Neural cell (in vitro differentiated cells): Measurements from ENCODE around the gene OBSL1.
A peak's percentile ranks its signal among the peaks of the same experiment; 100 is the strongest.

Experiments
- EP300 ChIP-seq: fragments of 450-650 bp; conservative IDR thresholded peaks from 2 replicates; pipeline ENCODE4 v1.6.1; 2014; ENCODE audit warnings: antibody characterized with exemption, mild to moderate bottlenecking, moderate library complexity; ENCODE audit not compliant: poor library complexity, severe bottlenecking
- EZH2 ChIP-seq: fragments of 200-600, 300-800 bp; shearing (Covaris generic), sonication (generic); IDR thresholded peaks from 2 replicates; pipeline ENCODE4 v1.6.1; 2014; ENCODE audit warnings: antibody characterized with exemption, low read length, borderline replicate concordance, mild to moderate bottlenecking; ENCODE audit not compliant: insufficient read depth, poor library complexity, severe bottlenecking
- MXI1 ChIP-seq: fragments of 450-650 bp; conservative IDR thresholded peaks from 2 replicates; pipeline ENCODE4 v1.6.1; 2014; ENCODE audit warnings: antibody characterized with exemption, mild to moderate bottlenecking; ENCODE audit not compliant: poor library complexity, severe bottlenecking
- POLR2AphosphoS5 ChIP-seq: IDR thresholded peaks from 2 replicates; pipeline ENCODE4 v1.6.1; 2012
- SMC3 ChIP-seq: fragments of 450-650 bp; conservative IDR thresholded peaks from 2 replicates; pipeline ENCODE4 v1.6.1; 2014; ENCODE audit warnings: antibody characterized with exemption, mild to moderate bottlenecking, moderate library complexity; ENCODE audit not compliant: poor library complexity
- TAF1 ChIP-seq: IDR thresholded peaks from 2 replicates; pipeline ENCODE4 v1.6.1; 2012; ENCODE audit warnings: low read depth
- TF ChIP-seq, protein P1 (sequence below): fragments of 450-650 bp; IDR thresholded peaks from 2 replicates; pipeline ENCODE4 v1.5.1; 2014; ENCODE audit warnings: antibody characterized with exemption, mild to moderate bottlenecking, moderate library complexity; ENCODE audit not compliant: poor library complexity, severe bottlenecking
- TF ChIP-seq, protein P2 (sequence below): IDR thresholded peaks from 2 replicates; pipeline ENCODE4 v1.6.1; 2012; ENCODE audit warnings: borderline replicate concordance

DNA sequence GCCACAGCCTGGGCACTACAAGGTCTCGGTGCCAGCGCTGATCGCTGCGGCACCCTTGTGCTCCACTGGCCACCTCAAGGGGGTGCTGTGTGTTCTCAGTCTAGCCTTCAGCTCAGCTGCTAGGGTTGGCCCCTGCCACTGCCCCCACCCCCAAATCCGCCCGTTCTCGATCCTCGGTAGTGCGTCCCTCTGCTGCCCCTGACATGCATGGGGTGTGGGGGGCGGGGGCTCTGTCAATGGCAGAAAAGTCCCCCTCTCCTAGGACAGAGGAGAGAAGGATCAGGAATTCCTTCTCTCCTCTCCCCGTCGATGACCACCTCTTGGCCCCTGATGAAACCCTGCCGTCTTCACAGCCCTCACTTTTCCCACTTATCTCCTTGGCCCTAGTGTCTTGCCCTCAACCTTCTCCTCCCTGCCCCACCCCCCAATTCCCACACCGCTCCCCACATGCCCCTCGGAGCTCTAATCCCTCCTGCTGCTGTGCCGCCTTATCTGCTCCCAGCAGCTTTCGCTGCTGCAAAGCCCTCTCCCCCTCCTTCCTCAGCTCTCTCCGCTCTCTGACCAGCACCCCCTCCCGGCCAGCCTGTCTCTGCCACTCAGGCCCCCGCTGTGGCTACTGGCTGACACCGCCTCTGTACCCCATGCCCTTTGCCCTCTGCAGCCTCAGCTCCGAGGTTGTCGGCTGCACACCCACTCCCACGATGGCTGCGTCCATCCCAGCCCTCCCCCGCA, 61.4 kb downstream of the OBSL1 start:
- TF ChIP-seq, protein P1, sequence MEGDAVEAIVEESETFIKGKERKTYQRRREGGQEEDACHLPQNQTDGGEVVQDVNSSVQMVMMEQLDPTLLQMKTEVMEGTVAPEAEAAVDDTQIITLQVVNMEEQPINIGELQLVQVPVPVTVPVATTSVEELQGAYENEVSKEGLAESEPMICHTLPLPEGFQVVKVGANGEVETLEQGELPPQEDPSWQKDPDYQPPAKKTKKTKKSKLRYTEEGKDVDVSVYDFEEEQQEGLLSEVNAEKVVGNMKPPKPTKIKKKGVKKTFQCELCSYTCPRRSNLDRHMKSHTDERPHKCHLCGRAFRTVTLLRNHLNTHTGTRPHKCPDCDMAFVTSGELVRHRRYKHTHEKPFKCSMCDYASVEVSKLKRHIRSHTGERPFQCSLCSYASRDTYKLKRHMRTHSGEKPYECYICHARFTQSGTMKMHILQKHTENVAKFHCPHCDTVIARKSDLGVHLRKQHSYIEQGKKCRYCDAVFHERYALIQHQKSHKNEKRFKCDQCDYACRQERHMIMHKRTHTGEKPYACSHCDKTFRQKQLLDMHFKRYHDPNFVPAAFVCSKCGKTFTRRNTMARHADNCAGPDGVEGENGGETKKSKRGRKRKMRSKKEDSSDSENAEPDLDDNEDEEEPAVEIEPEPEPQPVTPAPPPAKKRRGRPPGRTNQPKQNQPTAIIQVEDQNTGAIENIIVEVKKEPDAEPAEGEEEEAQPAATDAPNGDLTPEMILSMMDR, result peak; percentile 69
- TF ChIP-seq, protein P2, sequence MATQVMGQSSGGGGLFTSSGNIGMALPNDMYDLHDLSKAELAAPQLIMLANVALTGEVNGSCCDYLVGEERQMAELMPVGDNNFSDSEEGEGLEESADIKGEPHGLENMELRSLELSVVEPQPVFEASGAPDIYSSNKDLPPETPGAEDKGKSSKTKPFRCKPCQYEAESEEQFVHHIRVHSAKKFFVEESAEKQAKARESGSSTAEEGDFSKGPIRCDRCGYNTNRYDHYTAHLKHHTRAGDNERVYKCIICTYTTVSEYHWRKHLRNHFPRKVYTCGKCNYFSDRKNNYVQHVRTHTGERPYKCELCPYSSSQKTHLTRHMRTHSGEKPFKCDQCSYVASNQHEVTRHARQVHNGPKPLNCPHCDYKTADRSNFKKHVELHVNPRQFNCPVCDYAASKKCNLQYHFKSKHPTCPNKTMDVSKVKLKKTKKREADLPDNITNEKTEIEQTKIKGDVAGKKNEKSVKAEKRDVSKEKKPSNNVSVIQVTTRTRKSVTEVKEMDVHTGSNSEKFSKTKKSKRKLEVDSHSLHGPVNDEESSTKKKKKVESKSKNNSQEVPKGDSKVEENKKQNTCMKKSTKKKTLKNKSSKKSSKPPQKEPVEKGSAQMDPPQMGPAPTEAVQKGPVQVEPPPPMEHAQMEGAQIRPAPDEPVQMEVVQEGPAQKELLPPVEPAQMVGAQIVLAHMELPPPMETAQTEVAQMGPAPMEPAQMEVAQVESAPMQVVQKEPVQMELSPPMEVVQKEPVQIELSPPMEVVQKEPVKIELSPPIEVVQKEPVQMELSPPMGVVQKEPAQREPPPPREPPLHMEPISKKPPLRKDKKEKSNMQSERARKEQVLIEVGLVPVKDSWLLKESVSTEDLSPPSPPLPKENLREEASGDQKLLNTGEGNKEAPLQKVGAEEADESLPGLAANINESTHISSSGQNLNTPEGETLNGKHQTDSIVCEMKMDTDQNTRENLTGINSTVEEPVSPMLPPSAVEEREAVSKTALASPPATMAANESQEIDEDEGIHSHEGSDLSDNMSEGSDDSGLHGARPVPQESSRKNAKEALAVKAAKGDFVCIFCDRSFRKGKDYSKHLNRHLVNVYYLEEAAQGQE, result no peak
- no peak for TF ChIP-seq POLR2AphosphoS5
- TF ChIP-seq TAF1, result no peak
- peak; percentile 26 for TF ChIP-seq SMC3
- no peak for TF ChIP-seq EZH2
- TF ChIP-seq EP300, result no peak
- no peak for TF ChIP-seq MXI1
